IgD-negative memory B cell (primary cell): ENCODE data around the gene PPP1R18. TPM values are rescaled to one million over a fixed set of nuclear protein-coding genes. Genes with fewer than 3 reads are reported as not detected.
A peak's percentile ranks its signal among the peaks of the same experiment; 100 is the strongest.
"Not testable (repeated sequence)": the region's sequence is repeated elsewhere in the genome, so short reads cannot be mapped to it uniquely, and the experiment has no call there.

ENCODE experiments used
- H3K27ac Mint-ChIP-seq, 3 donors: one replicate each; pipeline ENCODE4 v1.8.0; 2020 to 2022; ENCODE audit warnings: mild to moderate bottlenecking in 3 of 3, mixed read lengths in 3 of 3, moderate library complexity in 1 of 3
- H3K27me3 Mint-ChIP-seq: one replicate; pipeline ENCODE4 v1.8.0; 2021; ENCODE audit warnings: mixed read lengths
- H3K36me3 Mint-ChIP-seq: one replicate; pipeline ENCODE4 v1.8.0; 2020; ENCODE audit warnings: mild to moderate bottlenecking, mixed read lengths
- H3K4me1 Mint-ChIP-seq, 3 donors: one replicate each; pipeline ENCODE4 v1.8.0; 2020 to 2022; ENCODE audit warnings: mixed read lengths in 3 of 3, mild to moderate bottlenecking in 1 of 3
- H3K4me3 Mint-ChIP-seq, 4 donors: one replicate each; pipeline ENCODE4 v1.8.0; 2020 to 2022; ENCODE audit warnings: mild to moderate bottlenecking in 4 of 4, mixed read lengths in 4 of 4, moderate library complexity in 3 of 4
- H3K9me3 Mint-ChIP-seq, 3 donors: one replicate each; pipeline ENCODE4 v1.8.0; 2020 to 2021; ENCODE audit warnings: mixed read lengths in 3 of 3, mild to moderate bottlenecking in 1 of 3
- polyA plus RNA-seq: library from polyadenylated mRNA; unstranded; fragments of 300-500 nt; fragmentation: Illumina TruSeq; gene quantifications from one replicate; pipeline ENCODE4 v1.2.3, GENCODE V29; 2021

Gene PPP1R18, protein sequence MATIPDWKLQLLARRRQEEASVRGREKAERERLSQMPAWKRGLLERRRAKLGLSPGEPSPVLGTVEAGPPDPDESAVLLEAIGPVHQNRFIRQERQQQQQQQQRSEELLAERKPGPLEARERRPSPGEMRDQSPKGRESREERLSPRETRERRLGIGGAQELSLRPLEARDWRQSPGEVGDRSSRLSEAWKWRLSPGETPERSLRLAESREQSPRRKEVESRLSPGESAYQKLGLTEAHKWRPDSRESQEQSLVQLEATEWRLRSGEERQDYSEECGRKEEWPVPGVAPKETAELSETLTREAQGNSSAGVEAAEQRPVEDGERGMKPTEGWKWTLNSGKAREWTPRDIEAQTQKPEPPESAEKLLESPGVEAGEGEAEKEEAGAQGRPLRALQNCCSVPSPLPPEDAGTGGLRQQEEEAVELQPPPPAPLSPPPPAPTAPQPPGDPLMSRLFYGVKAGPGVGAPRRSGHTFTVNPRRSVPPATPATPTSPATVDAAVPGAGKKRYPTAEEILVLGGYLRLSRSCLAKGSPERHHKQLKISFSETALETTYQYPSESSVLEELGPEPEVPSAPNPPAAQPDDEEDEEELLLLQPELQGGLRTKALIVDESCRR
- polyA plus RNA-seq = 91.7 TPM

DNA sequence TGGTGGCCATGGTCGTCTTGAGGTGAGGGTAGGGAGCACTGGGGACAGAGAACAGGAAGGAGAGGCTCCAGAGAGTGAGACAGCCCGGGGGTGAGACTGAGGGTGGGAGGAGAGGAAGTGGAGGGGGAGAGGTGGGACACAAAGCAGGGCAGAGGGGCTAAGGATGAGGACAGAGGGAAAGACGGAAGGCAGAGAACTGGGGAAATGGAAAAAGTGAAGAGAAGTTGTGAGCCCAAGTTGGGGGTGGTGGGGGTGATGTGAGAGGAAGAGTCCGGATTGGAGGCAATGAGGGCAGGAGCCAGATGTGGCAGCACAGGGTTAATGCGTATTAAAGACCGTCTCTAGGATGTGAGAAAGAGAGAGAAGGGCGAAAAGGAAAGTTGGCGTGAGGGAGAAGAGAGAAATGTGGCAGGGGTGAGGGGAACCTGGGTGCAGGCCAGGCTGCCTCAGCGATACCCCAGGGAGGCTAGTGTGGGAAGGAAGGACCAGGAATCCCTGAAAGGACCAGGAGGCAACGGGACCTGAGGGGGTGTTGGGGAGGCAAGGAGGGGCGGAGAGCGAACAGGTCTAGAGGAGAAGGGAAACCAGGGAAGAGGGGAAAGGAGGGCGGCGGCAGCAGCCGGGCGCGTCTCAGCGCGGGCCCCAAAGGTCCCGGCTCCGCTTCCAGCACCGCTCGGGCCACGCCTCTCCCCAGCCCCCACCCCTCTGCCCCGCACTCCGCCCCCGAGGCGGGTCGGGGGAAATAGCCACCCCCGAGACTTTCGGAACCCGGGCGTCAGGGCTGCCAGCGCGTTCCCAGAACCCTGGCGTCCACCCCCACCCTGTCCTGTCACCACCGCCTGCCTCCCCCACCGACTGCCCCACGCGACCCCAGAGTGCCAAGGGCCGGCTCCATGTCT is at the start of gene PPP1R18:
Gene PPP1R18, minus strand, starts transcription at position 637 of the 899 bp plus-strand sequence. Its CDS starts 627 bp downstream, at position 10.
- H3K4me3 Mint-ChIP-seq = peak within 1 kb of the TSS; percentile 99 to 100 (median 100)
- no peaks in the 10 kb centered on the region for H3K27me3 Mint-ChIP-seq
- peaks cover 0 to 1% (median 0%) of the 10 kb centered on the region in 3 donors for H3K9me3 Mint-ChIP-seq
- H3K36me3 Mint-ChIP-seq = peaks cover 9% of the 10 kb centered on the region
- peak within 1 kb of the TSS; percentile 98 to 100 (median 98) for H3K27ac Mint-ChIP-seq
- peaks cover 32 to 47% (median 33%) of the 10 kb centered on the region in 3 donors for H3K4me1 Mint-ChIP-seq

DNA sequence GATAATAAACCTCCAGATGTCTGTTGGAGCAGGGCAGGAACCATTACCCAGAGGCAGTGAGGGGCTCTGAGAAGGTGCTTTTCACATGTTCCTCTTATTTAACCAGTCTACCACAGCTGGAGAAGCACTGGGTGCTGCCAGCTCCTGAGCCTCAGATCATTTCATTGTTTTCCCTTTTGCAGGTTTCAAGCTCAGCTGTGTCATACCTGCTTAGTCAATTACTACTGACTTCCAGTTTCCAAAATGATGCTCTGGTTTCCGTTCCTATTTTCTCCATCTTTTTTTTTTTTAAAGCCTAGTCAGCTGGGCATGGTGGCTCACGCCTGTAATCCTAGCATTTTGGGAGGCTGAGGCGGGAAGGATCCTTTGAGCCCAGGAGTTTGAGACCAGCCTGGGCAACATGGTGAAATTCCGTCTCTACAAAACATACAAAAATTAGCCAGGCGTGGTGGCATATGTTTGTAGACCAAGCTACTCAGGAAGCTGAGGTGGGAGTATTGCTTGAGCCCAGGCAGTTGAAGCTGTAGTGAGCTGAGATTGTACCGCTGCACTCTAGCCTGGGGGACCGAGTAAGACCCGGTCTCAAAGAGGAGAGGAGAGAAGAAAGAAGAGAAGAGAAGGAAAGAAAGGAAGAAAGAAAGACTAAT is 49.3 kb upstream of the PPP1R18 start:
- Mint-ChIP-seq H3K9me3 (no peaks in the 10 kb centered on the region), H3K27ac (peak overlapping the region; percentile 40 to 96 (median 60)), H3K4me3 (peak overlapping the region; percentile 44 to 85 (median 73)), H3K4me1 (peaks cover 27 to 36% (median 30%) of the 10 kb centered on the region in 3 donors), H3K27me3 (peaks cover 1% of the 10 kb centered on the region), H3K36me3 (no peaks in the 10 kb centered on the region)

DNA sequence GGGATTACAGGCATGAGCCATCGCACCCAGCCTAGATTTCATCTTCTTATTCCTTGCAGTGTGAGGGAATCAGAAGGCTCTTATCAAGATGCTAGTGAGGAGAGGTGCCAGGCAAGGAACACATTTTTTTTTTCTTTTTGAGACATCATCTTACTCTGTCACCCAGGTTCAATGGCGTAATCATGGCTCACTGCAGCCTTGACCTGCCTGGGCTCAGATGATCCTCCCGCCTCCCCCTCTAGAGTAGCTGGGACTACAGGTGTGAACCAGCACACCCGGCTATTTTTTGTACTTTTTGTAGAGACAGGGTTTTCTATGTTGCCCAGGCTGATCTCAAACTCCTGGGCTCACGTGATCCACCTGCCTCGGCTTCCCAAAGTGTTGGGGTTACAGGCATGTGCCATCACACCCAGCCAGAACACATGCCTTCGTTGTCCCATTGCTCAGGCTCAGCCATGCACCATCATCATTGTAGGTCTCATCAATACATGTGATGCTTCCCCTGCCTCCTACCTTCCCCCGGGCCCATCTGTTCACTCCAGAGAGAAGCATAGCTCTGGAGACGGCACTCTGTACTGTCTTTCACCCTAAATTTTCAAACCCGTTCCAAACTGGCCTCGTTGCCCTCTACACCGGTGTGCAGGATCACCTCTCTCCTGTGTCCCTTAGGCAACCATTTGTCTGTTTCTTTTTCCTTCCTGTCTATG is 45.9 kb upstream of the PPP1R18 start:
- Mint-ChIP-seq H3K9me3 (no peaks in the 10 kb centered on the region), H3K4me1 (peaks cover 24 to 31% (median 31%) of the 10 kb centered on the region in 3 donors), H3K4me3 (no peak overlapping the region), H3K36me3 (no peaks in the 10 kb centered on the region), H3K27me3 (peaks cover 1% of the 10 kb centered on the region), H3K27ac (no peak overlapping the region)

DNA sequence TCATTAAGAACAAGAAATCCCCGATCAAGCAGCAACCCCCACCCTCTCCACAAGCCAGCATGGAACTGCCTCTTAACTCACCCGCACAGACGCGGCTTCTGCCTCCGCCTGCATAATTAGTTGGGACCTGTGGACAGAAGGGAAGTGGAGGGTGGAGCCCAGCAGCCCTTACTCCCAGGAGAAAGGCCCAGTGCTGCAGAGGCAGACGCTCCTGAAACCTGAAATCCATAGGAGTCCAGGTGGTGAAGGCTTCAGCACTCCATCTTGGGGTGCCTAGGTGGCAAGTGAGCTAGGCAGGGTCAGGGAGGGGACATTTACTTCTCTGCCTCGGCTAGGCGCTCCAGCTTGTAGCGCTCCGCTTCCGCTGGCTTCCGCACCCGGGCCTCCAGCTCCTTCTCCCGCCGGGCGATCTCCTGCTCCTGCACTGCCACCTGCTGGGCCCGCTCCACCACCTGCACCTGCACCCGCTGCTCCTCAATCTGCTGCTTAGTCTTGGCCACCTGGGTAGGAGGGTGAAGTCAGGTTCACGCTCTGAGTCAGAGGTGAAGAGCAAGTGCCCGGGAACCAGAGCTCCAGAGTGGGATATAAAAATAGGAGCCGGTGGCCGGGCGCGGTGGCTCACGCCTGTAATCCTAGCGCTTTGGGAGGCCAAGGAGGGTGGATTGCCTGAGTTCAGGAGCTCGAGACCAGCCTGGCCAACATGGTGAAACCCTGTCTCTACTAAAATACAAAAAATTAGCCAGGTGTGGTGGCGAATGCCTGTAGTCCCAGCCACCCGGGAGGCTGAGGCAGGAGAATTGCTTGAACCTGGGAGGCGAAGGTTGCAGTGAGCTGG is 44.4 kb upstream of the PPP1R18 start:
- Mint-ChIP-seq H3K27me3 (no peaks in the 10 kb centered on the region), H3K36me3 (no peaks in the 10 kb centered on the region), H3K4me1 (peaks cover 14 to 18% (median 16%) of the 10 kb centered on the region in 3 donors), H3K9me3 (no peaks in the 10 kb centered on the region), H3K4me3 (peak overlapping the region in 1 of 4 donors; percentile 68), H3K27ac (peak overlapping the region in 2 of 3 donors; percentile 10 to 76)

DNA sequence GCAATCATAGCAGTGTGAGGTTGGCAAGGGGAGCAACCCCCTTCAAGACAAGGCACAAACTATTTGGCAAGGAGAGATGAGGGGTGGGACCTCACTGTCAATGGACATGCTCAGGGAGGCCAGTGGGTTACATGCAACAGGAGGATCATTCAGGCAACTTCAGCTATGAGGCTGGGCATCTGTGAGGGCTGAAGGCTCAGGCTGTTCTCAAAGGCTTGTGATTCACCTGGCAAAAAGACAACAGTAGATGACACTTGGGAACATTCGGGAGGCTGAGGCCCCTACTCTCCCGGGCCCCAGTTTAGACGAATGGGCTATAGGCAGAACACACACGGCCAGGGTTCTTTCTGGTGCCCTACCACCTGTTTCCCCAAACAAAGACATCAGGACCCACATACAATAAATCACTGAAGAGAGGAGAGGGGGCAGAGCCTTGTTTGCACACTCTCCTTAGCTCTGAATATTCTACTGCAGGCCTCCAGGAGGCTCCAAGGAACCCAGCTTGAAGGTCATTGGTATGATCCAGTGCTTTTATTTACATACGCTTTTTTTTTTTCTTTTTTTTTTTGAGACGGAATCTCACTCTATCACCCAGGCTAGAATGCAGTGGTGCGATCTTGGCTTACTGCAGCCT is 41.6 kb upstream of the PPP1R18 start:
- Mint-ChIP-seq H3K9me3 (no peaks in the 10 kb centered on the region), H3K4me1 (peaks cover 22 to 29% (median 26%) of the 10 kb centered on the region in 3 donors), H3K4me3 (no peak overlapping the region), H3K27me3 (no peaks in the 10 kb centered on the region), H3K27ac (peak overlapping the region in 2 of 3 donors; percentile 31 to 82), H3K36me3 (peaks cover 3% of the 10 kb centered on the region)

DNA sequence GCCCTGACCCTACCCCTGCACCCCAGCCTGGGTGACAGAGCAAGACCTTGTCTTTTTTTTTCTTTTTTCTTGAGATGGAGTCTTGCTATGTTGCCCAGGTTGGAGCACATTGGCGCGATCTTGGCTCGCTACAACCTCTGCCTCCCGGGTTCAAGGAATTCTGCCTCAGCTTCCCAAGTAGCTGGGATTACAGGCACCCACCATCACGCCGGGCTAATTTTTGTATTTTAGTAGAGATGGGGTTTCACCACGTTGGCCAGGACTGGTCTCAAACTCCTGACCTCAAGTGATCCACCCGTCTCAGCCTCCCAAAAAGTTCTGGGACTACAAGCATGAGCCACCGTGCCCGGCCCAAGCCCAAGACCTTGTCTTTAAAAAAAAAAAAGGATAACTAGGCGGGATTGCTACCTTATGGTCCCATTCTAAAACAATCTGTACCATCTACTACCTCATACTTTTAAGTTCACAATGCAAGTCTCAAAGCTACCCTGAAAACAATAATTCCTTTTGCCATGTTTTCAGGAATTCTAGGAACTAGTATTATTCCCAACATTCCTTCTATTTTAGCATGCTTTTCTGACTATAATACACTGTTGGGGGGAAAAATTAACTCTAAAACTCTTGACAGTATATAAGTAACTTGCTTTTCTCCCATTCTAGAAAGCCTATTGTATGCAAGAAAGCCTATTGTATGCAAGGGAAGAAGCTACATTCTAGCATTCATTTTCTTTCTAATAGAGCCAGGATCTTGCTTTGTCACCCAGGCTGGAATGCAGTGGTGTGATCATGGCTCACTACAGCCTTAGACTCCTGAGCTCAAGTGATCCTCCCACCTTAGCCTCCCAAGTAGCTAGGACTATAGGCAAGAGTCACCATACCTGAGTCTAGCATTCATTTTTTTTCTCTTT is 40.3 kb upstream of the PPP1R18 start:
- peaks cover 26 to 37% (median 34%) of the 10 kb centered on the region in 3 donors for H3K4me1 Mint-ChIP-seq
- H3K36me3 Mint-ChIP-seq = peaks cover 3% of the 10 kb centered on the region
- H3K9me3 Mint-ChIP-seq = no peaks in the 10 kb centered on the region
- no peaks in the 10 kb centered on the region for H3K27me3 Mint-ChIP-seq
- peak overlapping the region in 1 of 3 donors; percentile 53 for H3K27ac Mint-ChIP-seq
- H3K4me3 Mint-ChIP-seq = peak overlapping the region in 1 of 4 donors; percentile 52

DNA sequence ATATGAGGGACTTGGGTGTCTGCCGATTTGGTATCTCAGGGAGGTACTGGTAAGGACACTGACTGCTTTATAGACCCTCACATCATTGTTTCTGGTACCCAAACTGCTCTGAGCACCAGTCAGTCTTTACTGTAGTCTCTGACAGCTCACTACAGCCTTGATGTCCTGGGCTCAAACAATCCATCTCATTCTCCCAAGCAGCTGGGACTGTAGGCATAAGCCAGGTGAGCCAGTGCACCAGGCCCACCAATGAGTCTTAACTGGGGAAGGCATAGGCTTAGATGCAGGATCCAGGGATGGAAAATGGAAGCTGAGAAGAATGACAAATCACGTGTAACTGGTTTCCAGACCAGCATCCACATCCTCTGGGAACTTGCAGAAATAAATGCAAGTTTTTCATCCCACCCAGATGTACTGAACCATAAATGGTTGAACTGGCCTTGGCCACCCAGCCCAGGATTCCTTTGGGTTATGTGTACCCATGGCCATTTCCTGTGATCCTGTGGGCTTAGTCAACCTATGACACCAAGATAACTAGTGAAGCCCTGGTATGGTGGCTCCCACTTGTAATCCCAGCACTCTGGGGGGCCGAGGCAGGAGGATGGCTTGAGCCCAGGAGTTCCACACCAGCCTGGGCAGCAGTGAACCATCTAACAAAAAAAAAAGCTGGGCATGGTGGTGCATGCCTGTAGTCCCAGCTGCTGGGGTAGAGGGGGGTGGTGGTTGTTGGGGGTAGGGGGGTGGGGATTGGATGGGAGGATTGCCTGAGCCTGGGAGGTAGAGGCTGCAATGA is 39.5 kb upstream of the PPP1R18 start:
- Mint-ChIP-seq H3K27ac (peak overlapping the region in 1 of 3 donors; percentile 98), H3K27me3 (no peaks in the 10 kb centered on the region), H3K4me1 (peaks cover 25 to 38% (median 34%) of the 10 kb centered on the region in 3 donors), H3K9me3 (no peaks in the 10 kb centered on the region), H3K36me3 (peaks cover 3% of the 10 kb centered on the region), H3K4me3 (no peak overlapping the region)

DNA sequence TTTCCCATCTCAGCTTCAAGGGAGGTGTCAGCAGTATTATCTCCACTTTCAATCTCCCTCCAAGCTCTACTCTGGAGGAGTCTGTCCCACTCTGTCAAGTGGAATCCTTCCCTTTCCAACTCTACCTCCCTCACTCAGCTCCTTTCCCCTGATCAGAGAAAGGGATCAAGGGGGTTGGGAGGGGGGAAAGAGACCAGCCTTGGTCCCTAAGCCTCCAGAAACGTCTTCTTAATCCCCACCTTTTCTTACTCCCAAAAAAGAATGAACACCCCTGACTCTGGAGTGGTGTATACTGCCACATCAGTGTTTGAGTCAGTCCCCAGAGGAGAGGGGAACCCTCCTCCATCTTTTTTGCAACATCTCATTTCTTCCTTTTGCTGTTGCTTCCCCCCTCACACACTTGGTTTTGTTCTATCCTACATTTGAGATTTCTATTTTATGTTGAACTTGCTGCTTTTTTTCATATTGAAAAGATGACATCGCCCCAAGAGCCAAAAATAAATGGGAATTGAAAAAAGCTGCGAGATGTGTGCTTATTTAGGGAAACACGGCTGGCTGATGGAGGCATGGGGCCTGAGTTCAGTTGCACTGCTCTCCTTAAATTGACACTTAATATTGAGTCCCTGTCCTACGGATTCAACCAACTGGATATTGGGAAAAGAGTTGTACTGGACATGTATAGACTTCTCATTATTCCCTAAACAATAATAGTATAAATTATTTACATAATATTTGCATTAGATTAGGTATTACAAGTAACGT is 38.6 kb upstream of the PPP1R18 start:
- no peaks in the 10 kb centered on the region for H3K9me3 Mint-ChIP-seq
- peak overlapping the region; percentile 72 to 98 (median 86) for H3K27ac Mint-ChIP-seq
- H3K27me3 Mint-ChIP-seq = no peaks in the 10 kb centered on the region
- peaks cover 3% of the 10 kb centered on the region for H3K36me3 Mint-ChIP-seq
- H3K4me1 Mint-ChIP-seq = peaks cover 20 to 39% (median 25%) of the 10 kb centered on the region in 3 donors
- peak overlapping the region in 2 of 4 donors; percentile 28 to 41 for H3K4me3 Mint-ChIP-seq

DNA sequence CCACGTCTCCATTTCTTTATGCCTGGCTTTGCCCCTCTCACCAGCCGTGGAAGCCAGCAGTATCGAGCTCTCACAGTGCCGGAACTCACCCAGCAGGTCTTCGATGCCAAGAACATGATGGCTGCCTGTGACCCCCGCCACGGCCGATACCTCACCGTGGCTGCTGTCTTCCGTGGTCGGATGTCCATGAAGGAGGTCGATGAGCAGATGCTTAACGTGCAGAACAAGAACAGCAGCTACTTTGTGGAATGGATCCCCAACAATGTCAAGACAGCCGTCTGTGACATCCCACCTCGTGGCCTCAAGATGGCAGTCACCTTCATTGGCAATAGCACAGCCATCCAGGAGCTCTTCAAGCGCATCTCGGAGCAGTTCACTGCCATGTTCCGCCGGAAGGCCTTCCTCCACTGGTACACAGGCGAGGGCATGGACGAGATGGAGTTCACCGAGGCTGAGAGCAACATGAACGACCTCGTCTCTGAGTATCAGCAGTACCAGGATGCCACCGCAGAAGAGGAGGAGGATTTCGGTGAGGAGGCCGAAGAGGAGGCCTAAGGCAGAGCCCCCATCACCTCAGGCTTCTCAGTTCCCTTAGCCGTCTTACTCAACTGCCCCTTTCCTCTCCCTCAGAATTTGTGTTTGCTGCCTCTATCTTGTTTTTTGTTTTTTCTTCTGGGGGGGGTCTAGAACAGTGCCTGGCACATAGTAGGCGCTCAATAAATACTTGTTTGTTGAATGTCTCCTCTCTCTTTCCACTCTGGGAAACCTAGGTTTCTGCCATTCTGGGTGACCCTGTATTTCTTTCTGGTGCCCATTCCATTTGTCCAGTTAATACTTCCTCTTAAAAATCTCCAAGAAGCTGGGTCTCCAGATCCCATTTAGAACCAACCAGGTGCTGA is 37.6 kb upstream of the PPP1R18 start:
- not testable (repeated sequence) for H3K9me3 Mint-ChIP-seq, H3K27me3 Mint-ChIP-seq, H3K36me3 Mint-ChIP-seq
- Mint-ChIP-seq H3K4me3 (peak overlapping the region in 3 of 4 donors; percentile 70 to 96 (median 74)), H3K27ac (peak overlapping the region in 2 of 3 donors; percentile 92 to 98), H3K4me1 (peaks cover 24 to 44% (median 33%) of the 10 kb centered on the region in 3 donors)
